Trophoblast cell (in vitro differentiated cells and primary cell): ENCODE results near the gene FHIT.

Source experiments
- DNase-seq, 2 donors: peaks; one replicate each; pipeline ENCODE4 v3.0.0-alpha.2; 2016
- H2AFZ ChIP-seq: 2 replicates; pipeline ENCODE4 v1.6.1; 2013; ENCODE audit warnings: low read length, moderate library complexity, mild to moderate bottlenecking; ENCODE audit not compliant: insufficient read depth, poor library complexity
- H2AK5ac ChIP-seq: 2 replicates; pipeline ENCODE4 v1.6.1; 2013; ENCODE audit warnings: mild to moderate bottlenecking, low read length
- H2BK120ac ChIP-seq: 2 replicates; pipeline ENCODE4 v1.6.1; 2013; ENCODE audit warnings: low read length, mild to moderate bottlenecking, moderate library complexity; ENCODE audit not compliant: insufficient read depth, poor library complexity
- H2BK12ac ChIP-seq: 2 replicates; pipeline ENCODE4 v1.6.1; 2013; ENCODE audit warnings: mild to moderate bottlenecking, low read length, moderate library complexity
- H2BK5ac ChIP-seq: 2 replicates; pipeline ENCODE4 v1.6.1; 2013; ENCODE audit warnings: low read length, low read depth, moderate library complexity, mild to moderate bottlenecking; ENCODE audit not compliant: poor library complexity
- H3K14ac ChIP-seq: 2 replicates; pipeline ENCODE4 v1.6.1; 2013; ENCODE audit warnings: mild to moderate bottlenecking, low read length
- H3K18ac ChIP-seq: 2 replicates; pipeline ENCODE4 v1.6.1; 2013; ENCODE audit warnings: mild to moderate bottlenecking, low read length
- H3K23ac ChIP-seq: 2 replicates; pipeline ENCODE4 v1.6.1; 2013; ENCODE audit warnings: low read length
- H3K27ac ChIP-seq: 2 replicates; pipeline ENCODE4 v1.5.1; 2013; ENCODE audit warnings: low read depth, mild to moderate bottlenecking, inconsistent platforms, low read length, moderate library complexity
- H3K27me3 ChIP-seq: 2 replicates; pipeline ENCODE4 v1.6.1; 2013; ENCODE audit warnings: inconsistent platforms, mild to moderate bottlenecking, low read length, moderate library complexity; ENCODE audit not compliant: insufficient read depth
- H3K36me3 ChIP-seq, 2 experiments: 1 replicate in 1 of 2; 2 replicates in 1 of 2; pipeline ENCODE4 v1.6.1; 2013; ENCODE audit warnings: low read length in 2 of 2, mild to moderate bottlenecking in 2 of 2, moderate library complexity in 1 of 2; ENCODE audit not compliant: insufficient read depth in 2 of 2, control insufficient read depth in 1 of 2
- H3K4ac ChIP-seq: 2 replicates; pipeline ENCODE4 v1.6.1; 2013; ENCODE audit warnings: low read depth, mild to moderate bottlenecking, low read length, moderate library complexity
- H3K4me1 ChIP-seq, 2 experiments: 1 replicate in 1 of 2; 2 replicates in 1 of 2; pipeline ENCODE4 v1.6.1; 2013; ENCODE audit warnings: low read length in 2 of 2, mild to moderate bottlenecking in 2 of 2, moderate library complexity in 1 of 2; ENCODE audit not compliant: insufficient read depth in 2 of 2, control insufficient read depth in 1 of 2
- H3K4me2 ChIP-seq: 2 replicates; pipeline ENCODE4 v1.6.1; 2013; ENCODE audit warnings: inconsistent platforms, mild to moderate bottlenecking, low read length, moderate library complexity
- H3K4me3 ChIP-seq: 2 replicates; pipeline ENCODE4 v1.5.1; 2013; ENCODE audit warnings: mild to moderate bottlenecking, low read depth, low read length, inconsistent platforms
- H3K79me1 ChIP-seq: one replicate; pipeline ENCODE4 v1.6.1; 2013; ENCODE audit warnings: low read length
- H3K79me2 ChIP-seq: 2 replicates; pipeline ENCODE4 v1.6.1; 2013; ENCODE audit warnings: low read length, mild to moderate bottlenecking; ENCODE audit not compliant: control insufficient read depth, insufficient read depth, poor library complexity
- H3K9ac ChIP-seq: 2 replicates; pipeline ENCODE4 v1.6.1; 2013; ENCODE audit warnings: mild to moderate bottlenecking, low read length
- H3K9me3 ChIP-seq: 2 replicates; pipeline ENCODE4 v1.6.1; 2013; ENCODE audit warnings: low read depth, mild to moderate bottlenecking, control low read depth, inconsistent platforms, low read length; ENCODE audit not compliant: insufficient read depth
- H4K12ac ChIP-seq: 2 replicates; pipeline ENCODE4 v1.6.1; 2013; ENCODE audit warnings: low read depth, mild to moderate bottlenecking, low read length, moderate library complexity
- H4K8ac ChIP-seq: 2 replicates; pipeline ENCODE4 v1.6.1; 2013; ENCODE audit warnings: low read depth, mild to moderate bottlenecking, low read length, moderate library complexity
- H4K91ac ChIP-seq: one replicate; pipeline ENCODE4 v1.6.1; 2013; ENCODE audit warnings: low read depth, mild to moderate bottlenecking, low read length, moderate library complexity
- WGBS: extraction: QIAGEN DNeasy Blood & Tissue Kit; methylation state at CpG from one replicate; pipeline ENCODE4 v1.1.7; 2013; ENCODE audit warnings: missing lambda C conversion rate; ENCODE audit not compliant: insufficient read length, insufficient coverage; ENCODE audit errors: extremely low coverage; 5-methylcytosine and 5-hydroxymethylcytosine counted together

The FHIT gene

DNA sequence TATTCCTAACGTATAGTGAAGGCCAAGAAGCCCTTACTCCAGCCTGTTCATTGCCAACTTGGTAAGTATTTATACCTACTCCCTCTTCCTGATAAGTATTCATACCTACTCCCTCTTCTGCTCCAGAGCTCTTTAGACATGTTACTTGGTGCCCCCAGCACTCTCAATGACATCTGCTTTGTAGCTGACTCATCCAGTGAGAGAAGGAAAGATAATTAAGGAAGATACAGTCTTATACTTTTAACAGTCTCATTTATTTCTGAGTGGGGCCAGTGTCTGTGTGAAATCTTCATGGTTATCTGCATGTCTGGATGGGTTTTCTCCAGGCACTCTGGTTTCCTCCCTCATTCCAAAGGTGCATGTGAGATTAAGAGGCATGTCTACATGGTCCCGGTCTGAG is 698.7 kb downstream of the FHIT start:
- Histone ChIP-seq H3K18ac (peak overlapping the region; percentile 46), H3K27me3 (no peaks in the 10 kb centered on the region), H3K4me3 (no peak overlapping the region), H2BK5ac (peak overlapping the region; percentile 57), H2AK5ac (no peak overlapping the region), H4K91ac (peak overlapping the region; percentile 76), H3K9me3 (no peaks in the 10 kb centered on the region), H4K12ac (no peak overlapping the region), H2AFZ (peak overlapping the region; percentile 52), H3K4ac (no peak overlapping the region), H4K8ac (peak overlapping the region; percentile 58), H3K36me3 (no peaks in the 10 kb centered on the region), H3K4me2 (no peak overlapping the region), H3K79me1 (peaks cover 3% of the 10 kb centered on the region), H3K79me2 (peaks cover 2% of the 10 kb centered on the region), H3K14ac (peak overlapping the region; percentile 70), H3K23ac (no peak overlapping the region), H2BK120ac (peak overlapping the region; percentile 68), H3K4me1 (peaks cover 3 to 5% of the 10 kb centered on the region in 2 experiments), H3K27ac (peak overlapping the region; percentile 39), H3K9ac (no peak overlapping the region), H2BK12ac (peak overlapping the region; percentile 89)
- DNase-seq = no peak
- no CpG with 5 or more reads among the region's 2 CpGs for whole genome bisulfite sequencing

DNA sequence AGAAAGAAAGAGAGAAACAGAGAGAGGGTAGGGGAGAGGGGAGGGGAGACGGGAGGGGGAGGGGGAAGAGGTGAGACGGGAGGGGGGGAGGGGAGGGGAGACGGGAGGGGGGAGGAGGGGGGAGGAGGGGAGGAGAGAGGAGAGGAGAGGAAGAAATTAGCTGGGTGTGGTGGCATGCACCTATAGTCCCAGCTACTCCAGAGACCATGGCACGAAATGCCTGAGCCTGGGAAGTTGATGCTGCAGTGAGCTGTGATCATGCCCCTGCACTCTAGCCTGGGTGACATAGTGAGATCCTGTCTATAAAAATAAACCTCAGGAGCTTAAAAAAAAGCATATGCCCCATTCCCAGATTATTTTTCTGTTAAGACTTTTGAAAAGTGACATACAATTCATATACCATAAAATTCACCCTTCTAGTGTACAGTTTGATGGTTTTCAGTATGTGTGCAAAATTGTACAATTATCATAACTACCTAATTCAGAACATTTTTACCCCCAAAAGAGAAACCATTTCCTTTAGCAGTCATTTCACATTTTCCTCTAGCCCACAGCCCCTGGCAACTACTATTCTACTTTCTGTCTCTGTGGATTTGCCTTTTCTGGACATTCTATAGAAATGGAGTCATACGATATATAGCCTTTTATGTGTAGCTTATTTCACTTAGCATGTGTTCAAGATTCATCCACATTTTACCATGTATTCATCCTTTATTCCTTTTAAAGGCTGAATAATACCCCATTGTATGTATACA is 699.6 kb downstream of the FHIT start:
- no peak overlapping the region for H3K18ac ChIP-seq
- no peaks in the 10 kb centered on the region for H3K27me3 ChIP-seq
- no peak overlapping the region for H2BK5ac ChIP-seq
- no peak overlapping the region for H3K4me3 ChIP-seq
- WGBS = no CpG with 5 or more reads among the region's 5 CpGs
- no peak overlapping the region for H2AK5ac ChIP-seq
- H2BK12ac ChIP-seq = no peak overlapping the region
- no peaks in the 10 kb centered on the region for H3K36me3 ChIP-seq
- H3K4ac ChIP-seq = no peak overlapping the region
- peaks cover 3 to 5% of the 10 kb centered on the region in 2 experiments for H3K4me1 ChIP-seq
- H3K9me3 ChIP-seq = no peaks in the 10 kb centered on the region
- no peak overlapping the region for H3K27ac ChIP-seq
- H4K12ac ChIP-seq = no peak overlapping the region
- H3K9ac ChIP-seq = no peak overlapping the region
- no peak for DNase-seq
- H2BK120ac ChIP-seq = peak overlapping the region; percentile 43
- H3K4me2 ChIP-seq = no peak overlapping the region
- no peak overlapping the region for H2AFZ ChIP-seq
- no peak overlapping the region for H3K23ac ChIP-seq
- no peak overlapping the region for H4K91ac ChIP-seq
- H3K79me1 ChIP-seq = peaks cover 3% of the 10 kb centered on the region
- H3K79me2 ChIP-seq = peaks cover 2% of the 10 kb centered on the region
- no peak overlapping the region for H4K8ac ChIP-seq
- H3K14ac ChIP-seq = no peak overlapping the region

DNA sequence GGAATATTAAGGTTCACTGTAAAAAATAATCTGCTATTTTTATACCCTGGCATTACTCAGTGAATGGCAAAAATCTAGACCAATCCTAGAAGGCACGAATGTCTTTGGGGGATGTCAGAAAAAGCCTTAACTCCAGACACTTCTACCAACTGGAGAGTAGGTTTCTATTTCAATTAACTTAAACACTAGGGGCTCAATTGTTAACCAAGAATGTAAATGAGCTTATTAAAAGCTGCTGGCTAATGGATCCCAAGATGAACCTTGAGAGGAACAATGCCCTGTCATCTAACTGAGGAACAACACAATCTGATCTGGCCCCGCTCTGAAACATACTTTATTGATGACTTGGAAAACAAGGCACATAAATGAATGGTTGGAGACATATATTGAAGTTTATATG is 701.4 kb downstream of the FHIT start:
- peaks cover 3% of the 10 kb centered on the region in 2 experiments for H3K4me1 ChIP-seq
- H3K79me2 ChIP-seq = peaks cover 2% of the 10 kb centered on the region
- no CpG with 5 or more reads among the region's 2 CpGs for WGBS
- no peak overlapping the region for H3K4me2 ChIP-seq
- no peak for DNase-seq
- H4K8ac ChIP-seq = no peak overlapping the region
- no peak overlapping the region for H2AFZ ChIP-seq
- H3K9ac ChIP-seq = no peak overlapping the region
- H3K23ac ChIP-seq = no peak overlapping the region
- H4K91ac ChIP-seq = no peak overlapping the region
- H3K27ac ChIP-seq = no peak overlapping the region
- peaks cover 3% of the 10 kb centered on the region for H3K79me1 ChIP-seq
- H2BK5ac ChIP-seq = no peak overlapping the region
- H3K27me3 ChIP-seq = no peaks in the 10 kb centered on the region
- no peaks in the 10 kb centered on the region for H3K9me3 ChIP-seq
- H2BK120ac ChIP-seq = no peak overlapping the region
- no peak overlapping the region for H2BK12ac ChIP-seq
- H2AK5ac ChIP-seq = no peak overlapping the region
- no peak overlapping the region for H3K4me3 ChIP-seq
- H4K12ac ChIP-seq = no peak overlapping the region
- no peak overlapping the region for H3K4ac ChIP-seq
- H3K18ac ChIP-seq = no peak overlapping the region
- no peaks in the 10 kb centered on the region for H3K36me3 ChIP-seq
- H3K14ac ChIP-seq = no peak overlapping the region

DNA sequence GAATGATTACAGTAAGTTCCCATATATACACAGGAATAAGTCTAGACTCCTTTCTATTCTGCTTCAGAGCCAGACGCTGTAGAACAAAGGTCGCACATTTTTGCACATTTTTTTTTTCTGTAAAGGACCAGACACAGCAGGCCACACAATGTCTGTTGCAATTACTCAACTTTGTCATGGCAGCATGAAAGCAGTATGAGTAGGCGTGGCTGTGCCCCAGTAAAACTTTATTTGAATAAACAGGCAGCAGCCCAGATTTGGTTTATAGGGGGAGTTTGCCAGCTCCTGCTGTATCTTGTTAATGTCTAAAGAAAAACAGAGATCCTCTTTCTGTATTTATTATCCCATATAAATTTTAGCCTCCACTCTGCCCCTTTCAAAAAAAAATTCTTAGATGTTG is 708.3 kb downstream of the FHIT start:
- Histone ChIP-seq H3K4ac (no peak overlapping the region), H4K91ac (no peak overlapping the region), H3K4me3 (no peak overlapping the region), H3K18ac (no peak overlapping the region), H3K27me3 (no peaks in the 10 kb centered on the region), H2BK120ac (no peak overlapping the region), H3K9ac (no peak overlapping the region), H3K23ac (no peak overlapping the region), H3K4me1 (no peaks in the 10 kb centered on the region), H3K79me1 (peaks cover 8% of the 10 kb centered on the region), H2BK5ac (no peak overlapping the region), H3K27ac (no peak overlapping the region), H2BK12ac (no peak overlapping the region), H3K9me3 (no peaks in the 10 kb centered on the region), H3K14ac (no peak overlapping the region), H4K8ac (no peak overlapping the region), H3K79me2 (no peaks in the 10 kb centered on the region), H4K12ac (no peak overlapping the region), H3K4me2 (no peak overlapping the region), H2AK5ac (no peak overlapping the region), H3K36me3 (no peaks in the 10 kb centered on the region), H2AFZ (no peak overlapping the region)
- WGBS = no CpG with 5 or more reads among the region's 3 CpGs
- no peak for DNase-seq
